HepG2 (cell line): ENCODE results near the gene AFAP1. TPM values are rescaled to one million over a fixed set of nuclear protein-coding genes. Genes with fewer than 3 reads are reported as not detected.

Experiments used
- ATAC-seq: fragments of 200-7000 bp; cut with Tn5 transposase; 3 replicates; pipeline ENCODE4 v1.9.1; 2020; ENCODE audit warnings: mild to moderate bottlenecking, moderate library complexity
- BruUV-seq: library from RNA; stranded (reverse); fragments of 400-500 nt; replicated peaks from 2 replicates; lab custom pipeline; 2021; lab: Mats Ljungman, UMichigan
- CTCF ChIA-PET: fragments of 300-600 bp; formaldehyde crosslinking; extraction: SDS; loops from one replicate; lab custom pipeline; 2021; ENCODE audit warnings: low total read pairs, inconsistent platforms, low intra/inter-chr PET ratio; lab: Yijun Ruan, JAX
- POLR2A ChIA-PET: fragments of 350-600 bp; sonication (Branson Sonifier 250); formaldehyde crosslinking; loops from one replicate; lab custom pipeline; 2020; ENCODE audit warnings: antibody characterized with exemption, inconsistent platforms; lab: Yijun Ruan, JAX
- DNase-seq: peaks from one replicate; pipeline ENCODE4 v3.0.0-alpha.2; 2015; ENCODE audit warnings: low spot score
- FAIRE-seq: peaks from 3 replicates; lab custom pipeline; 2011; peaks lifted over from hg19 to GRCh38; lab: Jason Lieb, UNC
- H2AFZ ChIP-seq: one replicate; pipeline ENCODE4 v1.6.1; 2011; ENCODE audit warnings: low read length, inconsistent platforms
- H3K27ac ChIP-seq: fragments of 300-600 bp; 3 replicates; pipeline ENCODE4 v1.8.0; 2011; ENCODE audit warnings: mixed run types, mild to moderate bottlenecking, mixed read lengths, low read length, inconsistent platforms; ENCODE audit not compliant: insufficient read depth; ENCODE audit errors: extremely low read length
- H3K27me3 ChIP-seq, 2 experiments: fragments of 200-600 bp in 1 of 2; 2 replicates in 1 of 2; 3 replicates in 1 of 2; pipeline versions ENCODE4 v1.6.0 to v1.8.0; 2011; ENCODE audit warnings: low read length in 2 of 2, mild to moderate bottlenecking in 2 of 2, moderate library complexity in 2 of 2, inconsistent platforms in 1 of 2; ENCODE audit not compliant: insufficient read depth in 2 of 2, control insufficient read depth in 1 of 2
- H3K36me3 ChIP-seq, 2 experiments: fragments of 200-600 bp in 1 of 2; replicated peaks in 1 of 2; 2 replicates in 1 of 2; 3 replicates in 1 of 2; pipeline versions ENCODE4 v1.5.1 to v1.8.0; 2011; ENCODE audit warnings: low read length in 2 of 2, inconsistent platforms in 1 of 2; ENCODE audit not compliant: insufficient read depth in 2 of 2, control insufficient read depth in 1 of 2
- H3K4me1 ChIP-seq: 2 replicates; pipeline ENCODE4 v1.5.1; 2012; ENCODE audit warnings: low read length, inconsistent platforms; ENCODE audit not compliant: insufficient read depth
- H3K4me2 ChIP-seq: 2 replicates; pipeline ENCODE4 v1.6.0; 2011; ENCODE audit warnings: low read depth, low read length, inconsistent platforms
- H3K4me3 ChIP-seq, 3 experiments: fragments of 200-600 bp in 1 of 3; sonication (generic), shearing (Covaris generic) in 1 of 3; replicated peaks in 1 of 3; 2 replicates each; pipeline ENCODE4 v1.5.1; 2011 to 2016; ENCODE audit warnings: low read length in 3 of 3, inconsistent platforms in 2 of 3, low read depth in 2 of 3, mild to moderate bottlenecking in 2 of 3, control low read depth in 1 of 3, mixed read lengths in 1 of 3; ENCODE audit not compliant: insufficient read depth in 1 of 3
- H3K79me2 ChIP-seq: one replicate; pipeline ENCODE4 v1.6.1; 2011; ENCODE audit warnings: low read length, inconsistent platforms; ENCODE audit not compliant: insufficient read depth
- H3K9ac ChIP-seq: 2 replicates; pipeline ENCODE4 v1.6.0; 2011; ENCODE audit warnings: mild to moderate bottlenecking, low read depth, low read length, inconsistent platforms; ENCODE audit not compliant: insufficient read depth
- H3K9me3 ChIP-seq: 2 replicates; pipeline ENCODE4 v1.5.1; 2012; ENCODE audit warnings: mild to moderate bottlenecking, low read length
- H4K20me1 ChIP-seq: 2 replicates; pipeline ENCODE4 v1.6.0; 2011; ENCODE audit warnings: inconsistent platforms, mild to moderate bottlenecking, low read length, moderate library complexity; ENCODE audit not compliant: insufficient read depth
- EZH2 ChIP-seq: conservative IDR thresholded peaks from 2 replicates; pipeline ENCODE4 v1.6.1; 2012; ENCODE audit warnings: mild to moderate bottlenecking, low read depth, low read length, moderate library complexity
- KDM6A ChIP-seq: IDR thresholded peaks from 2 replicates; pipeline ENCODE4 v1.6.1; 2016; ENCODE audit warnings: low read depth
- NCOR1 ChIP-seq: fragments of 200-600 bp; sonication (generic); IDR thresholded peaks from 2 replicates; pipeline ENCODE4 v1.7.0; 2017; ENCODE audit warnings: antibody characterized with exemption, low read length, borderline replicate concordance
- PHF8 ChIP-seq: sonication (generic); formaldehyde crosslinking; IDR thresholded peaks from 2 replicates; pipeline ENCODE4 v1.5.0; 2020; ENCODE audit warnings: missing genetic modification reagents
- SAP130 ChIP-seq: IDR thresholded peaks from 2 replicates; pipeline ENCODE4 v1.6.1; 2016; ENCODE audit warnings: low read depth
- WIZ ChIP-seq: sonication (generic); formaldehyde crosslinking; IDR thresholded peaks from 2 replicates; pipeline ENCODE4 v1.5.1; 2020; ENCODE audit warnings: mild to moderate bottlenecking, missing genetic modification reagents
- ZFY ChIP-seq: sonication (generic); formaldehyde crosslinking; IDR thresholded peaks from 2 replicates; pipeline ENCODE4 v1.4.0; 2020; ENCODE audit warnings: missing genetic modification reagents
- ZNF282 ChIP-seq: fragments of 450-650 bp; IDR thresholded peaks from 2 replicates; pipeline ENCODE4 v1.6.1; 2018; ENCODE audit not compliant: partially characterized antibody
- ZNF615 ChIP-seq: sonication (generic); formaldehyde crosslinking; IDR thresholded peaks from 2 replicates; pipeline ENCODE4 v1.5.0; 2020; ENCODE audit warnings: mild to moderate bottlenecking, missing genetic modification reagents, borderline replicate concordance
- ZZZ3 ChIP-seq: sonication (generic); formaldehyde crosslinking; IDR thresholded peaks from 2 replicates; pipeline ENCODE4 v1.4.0; 2020; ENCODE audit warnings: missing genetic modification reagents, mild to moderate bottlenecking, borderline replicate concordance
- WGBS: methylation state at CpG from one replicate; pipeline ENCODE4 v1.1.6; 2017; ENCODE audit warnings: low lambda C conversion rate; 5-methylcytosine and 5-hydroxymethylcytosine counted together
- in situ Hi-C: cut with HindIII; loops from 2 replicates; pipeline ENCODE4 v1.10.0; 2017; ENCODE audit warnings: low pct_unique_long_range_greater_than_20kb; ENCODE audit not compliant: extremely low pct_ligation_motif_present
- intact Hi-C: fragments of 100-400 bp; cut with micrococcal nuclease; formaldehyde crosslinking; loops from one replicate; pipeline ENCODE4 v1.10.0; 2022; ENCODE audit not compliant: unreplicated experiment
- polyA plus RNA-seq, 8 experiments: library from polyadenylated mRNA; depleted of rRNA in 3 of 8; stranded (reverse) in 7 of 8; unstranded in 1 of 8; fragments of >200 nt; fragmentation: Illumina TruSeq in 4 of 8; extraction: Trizol in 4 of 8; gene quantifications; 2 replicates each; pipeline versions ENCODE4 v1.2.1 to v1.2.3, GENCODE V29; 2011 to 2016; ENCODE audit warnings: low read depth in 4 of 8, missing spikeins in 1 of 8, mixed read lengths in 1 of 8; ENCODE audit not compliant: insufficient read depth in 1 of 8
- total RNA-seq, 5 experiments: library from RNA; depleted of rRNA; stranded (reverse); fragments of >200 nt; fragmentation: Illumina TruSeq; extraction: Trizol; gene quantifications; 2 replicates each; pipeline ENCODE4 v1.2.3, GENCODE V29; 2016; ENCODE audit warnings: low read depth in 1 of 5
- TF ChIP-seq, protein P1 (sequence below): sonication (generic); formaldehyde crosslinking; IDR thresholded peaks from 2 replicates; pipeline ENCODE4 v1.4.0; 2020; ENCODE audit warnings: missing genetic modification reagents, borderline replicate concordance
- TF ChIP-seq, protein P2 (sequence below): sonication (generic); formaldehyde crosslinking; IDR thresholded peaks from 2 replicates; pipeline ENCODE4 v1.8.0; 2022; ENCODE audit warnings: missing genetic modification reagents, mild to moderate bottlenecking, borderline replicate concordance

AFAP1 gene
- total and polyA plus RNA-seq, 2 of the 13 experiments (the other 11 are each of a cell fraction or from before 2014, with no cell fraction given) = 2.5 TPM

DNA sequence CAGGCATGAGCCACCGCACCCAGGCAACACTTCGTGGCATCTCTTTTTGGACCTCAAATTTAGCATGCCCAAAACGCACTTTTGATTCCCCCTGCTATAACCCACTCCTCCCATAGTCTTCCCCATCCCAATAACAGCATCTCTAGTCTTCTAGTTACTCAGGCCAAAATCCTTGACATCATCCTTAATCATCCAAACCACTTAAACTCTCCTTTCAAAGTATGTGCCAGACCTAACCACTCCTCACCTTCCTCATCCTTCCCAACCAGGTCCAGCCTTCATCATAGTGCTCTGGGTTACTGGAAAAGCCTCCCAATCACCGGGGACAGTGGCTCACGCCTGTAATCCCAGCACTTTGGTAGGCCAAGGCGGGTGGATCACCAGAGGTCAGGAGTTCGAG lies 41.9 kb downstream of the AFAP1 start (continued):
- TF ChIP-seq, protein P1, sequence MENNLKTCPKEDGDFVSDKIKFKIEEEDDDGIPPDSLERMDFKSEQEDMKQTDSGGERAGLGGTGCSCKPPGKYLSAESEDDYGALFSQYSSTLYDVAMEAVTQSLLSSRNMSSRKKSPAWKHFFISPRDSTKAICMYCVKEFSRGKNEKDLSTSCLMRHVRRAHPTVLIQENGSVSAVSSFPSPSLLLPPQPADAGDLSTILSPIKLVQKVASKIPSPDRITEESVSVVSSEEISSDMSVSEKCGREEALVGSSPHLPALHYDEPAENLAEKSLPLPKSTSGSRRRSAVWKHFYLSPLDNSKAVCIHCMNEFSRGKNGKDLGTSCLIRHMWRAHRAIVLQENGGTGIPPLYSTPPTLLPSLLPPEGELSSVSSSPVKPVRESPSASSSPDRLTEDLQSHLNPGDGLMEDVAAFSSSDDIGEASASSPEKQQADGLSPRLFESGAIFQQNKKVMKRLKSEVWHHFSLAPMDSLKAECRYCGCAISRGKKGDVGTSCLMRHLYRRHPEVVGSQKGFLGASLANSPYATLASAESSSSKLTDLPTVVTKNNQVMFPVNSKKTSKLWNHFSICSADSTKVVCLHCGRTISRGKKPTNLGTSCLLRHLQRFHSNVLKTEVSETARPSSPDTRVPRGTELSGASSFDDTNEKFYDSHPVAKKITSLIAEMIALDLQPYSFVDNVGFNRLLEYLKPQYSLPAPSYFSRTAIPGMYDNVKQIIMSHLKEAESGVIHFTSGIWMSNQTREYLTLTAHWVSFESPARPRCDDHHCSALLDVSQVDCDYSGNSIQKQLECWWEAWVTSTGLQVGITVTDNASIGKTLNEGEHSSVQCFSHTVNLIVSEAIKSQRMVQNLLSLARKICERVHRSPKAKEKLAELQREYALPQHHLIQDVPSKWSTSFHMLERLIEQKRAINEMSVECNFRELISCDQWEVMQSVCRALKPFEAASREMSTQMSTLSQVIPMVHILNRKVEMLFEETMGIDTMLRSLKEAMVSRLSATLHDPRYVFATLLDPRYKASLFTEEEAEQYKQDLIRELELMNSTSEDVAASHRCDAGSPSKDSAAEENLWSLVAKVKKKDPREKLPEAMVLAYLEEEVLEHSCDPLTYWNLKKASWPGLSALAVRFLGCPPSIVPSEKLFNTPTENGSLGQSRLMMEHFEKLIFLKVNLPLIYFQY (CRISPR knock-in tag) = no peak
- TF ChIP-seq PHF8 (CRISPR knock-in tag) (no peak), SAP130 (CRISPR knock-in tag) (no peak)
- TF ChIP-seq, protein P2, sequence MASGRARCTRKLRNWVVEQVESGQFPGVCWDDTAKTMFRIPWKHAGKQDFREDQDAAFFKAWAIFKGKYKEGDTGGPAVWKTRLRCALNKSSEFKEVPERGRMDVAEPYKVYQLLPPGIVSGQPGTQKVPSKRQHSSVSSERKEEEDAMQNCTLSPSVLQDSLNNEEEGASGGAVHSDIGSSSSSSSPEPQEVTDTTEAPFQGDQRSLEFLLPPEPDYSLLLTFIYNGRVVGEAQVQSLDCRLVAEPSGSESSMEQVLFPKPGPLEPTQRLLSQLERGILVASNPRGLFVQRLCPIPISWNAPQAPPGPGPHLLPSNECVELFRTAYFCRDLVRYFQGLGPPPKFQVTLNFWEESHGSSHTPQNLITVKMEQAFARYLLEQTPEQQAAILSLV (CRISPR knock-in tag) = no peak

DNA sequence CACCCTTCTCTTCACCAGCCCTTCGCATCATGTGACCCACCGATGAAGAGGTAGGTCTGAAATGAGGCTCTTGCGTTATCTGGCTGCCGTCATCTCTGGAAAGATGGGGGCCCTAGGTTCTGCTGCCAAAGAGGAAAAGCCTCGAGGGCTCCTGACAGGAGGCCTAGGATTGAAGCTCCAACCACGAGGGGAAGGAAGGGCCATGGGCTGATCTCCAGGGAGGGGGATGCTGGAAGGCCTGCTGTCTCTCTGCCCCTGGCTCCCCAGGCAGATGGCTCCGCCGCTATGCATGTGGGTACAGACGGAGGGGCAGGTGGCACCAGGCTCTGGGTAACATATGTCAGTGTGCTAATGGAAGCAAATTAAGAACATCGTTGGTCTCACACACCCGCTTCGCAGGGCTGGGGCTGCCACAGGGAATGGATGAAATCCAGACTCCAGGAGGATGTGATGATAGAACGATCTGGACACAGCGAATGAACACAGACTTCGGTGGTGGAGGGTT lies 44.9 kb downstream of the AFAP1 start:
- FAIRE-seq (no peak), ATAC-seq (no peak), DNase-seq (no peak)
- H3K36me3 ChIP-seq = no peaks in the 10 kb centered on the region
- peaks cover 43% of the 10 kb centered on the region for H3K4me1 ChIP-seq
- CTCF ChIA-PET = no interaction called here
- no peaks in the 10 kb centered on the region for H3K79me2 ChIP-seq
- BruUV-seq = no TSS peak
- H3K4me3 ChIP-seq = no peak overlapping the region
- H4K20me1 ChIP-seq = peaks cover 3% of the 10 kb centered on the region; the same call in 1 of the 2 replicates
- H3K9ac ChIP-seq = no peak overlapping the region
- no peaks in the 10 kb centered on the region for H3K9me3 ChIP-seq
- 91% methylated on average over 13 of the region's 15 CpGs for WGBS
- TF ChIP-seq WIZ (CRISPR knock-in tag) = no peak
- no peak for TF ChIP-seq ZFY
- TF ChIP-seq ZNF615 (CRISPR knock-in tag) = no peak
- TF ChIP-seq ZNF282 = no peak
- TF ChIP-seq KDM6A (CRISPR knock-in tag) = no peak
- TF ChIP-seq NCOR1 = no peak
- TF ChIP-seq EZH2 = no peak
- no peak for TF ChIP-seq ZZZ3 (CRISPR knock-in tag)
- TF ChIP-seq, all 625 proteins: peak for 0
- intact Hi-C loops = no loop called here
- in situ Hi-C loops = no loop called here
- POLR2A ChIA-PET = no interaction called here
- H3K27ac ChIP-seq = no peak overlapping the region
- no peaks in the 10 kb centered on the region for H3K27me3 ChIP-seq
- H2AFZ ChIP-seq = no peak overlapping the region
- H3K4me2 ChIP-seq = no peak overlapping the region
